Peyer's patch (tissue), 4 donors: Measurements from ENCODE around the gene CTDNEP1. TPM values are rescaled to one million over a fixed set of nuclear protein-coding genes. Genes with fewer than 3 reads are reported as not detected.
A peak's percentile ranks its signal among the peaks of the same experiment; 100 is the strongest.

Source experiments
- DNase-seq, 3 donors: peaks; one replicate each; pipeline ENCODE4 v3.0.0-alpha.2; 2017 to 2019
- H3K27ac ChIP-seq, 4 donors: fragments of 200-600 bp; sonication (generic); one replicate each; pipeline ENCODE4 v1.5.1; 2016 to 2019
- H3K27me3 ChIP-seq, 2 donors: fragments of 200-600 bp; sonication (generic); one replicate each; pipeline ENCODE4 v1.5.1; 2019
- H3K36me3 ChIP-seq, 3 donors: fragments of 200-600 bp; sonication (generic); one replicate each; pipeline ENCODE4 v1.5.1; 2016 to 2019
- H3K4me1 ChIP-seq, 4 donors: fragments of 200-600 bp; sonication (generic); one replicate each; pipeline ENCODE4 v1.5.1; 2016 to 2019
- H3K4me3 ChIP-seq, 4 donors: fragments of 200-600 bp; sonication (generic); 1 replicate in 3 of 4; 2 replicates in 1 of 4; pipeline ENCODE4 v1.5.1; 2016 to 2019; ENCODE audit warnings: mild to moderate bottlenecking in 1 of 4
- H3K9me3 ChIP-seq, 4 donors: fragments of 200-600 bp; sonication (generic); one replicate each; pipeline ENCODE4 v1.5.1; 2016 to 2019; ENCODE audit warnings: mild to moderate bottlenecking in 1 of 4
- CTCF ChIP-seq, 6 experiments: fragments of 450-650 bp in 4 of 6; fragments of 200-600 bp in 2 of 6; sonication (generic) in 1 of 6; IDR thresholded peaks; one replicate each; pipeline ENCODE4 v1.5.1; 2017 to 2019; ENCODE audit warnings: antibody characterized with exemption in 6 of 6, mild to moderate bottlenecking in 3 of 6, moderate library complexity in 1 of 6
- POLR2A ChIP-seq, 2 donors: fragments of 450-650 bp; IDR thresholded peaks; one replicate each; pipeline ENCODE4 v1.5.1; 2017; ENCODE audit warnings: antibody characterized with exemption in 2 of 2, mild to moderate bottlenecking in 2 of 2, moderate library complexity in 2 of 2
- total RNA-seq, 4 donors: library from RNA; depleted of rRNA; stranded (reverse); fragments of >200 nt; gene quantifications; one replicate each; pipeline ENCODE4 v1.1.0, GENCODE V29; 2016

CTDNEP1 gene
- total RNA-seq, 4 donors from 2014 or later = 55.3 to 86.9 (median 76.4) TPM

DNA sequence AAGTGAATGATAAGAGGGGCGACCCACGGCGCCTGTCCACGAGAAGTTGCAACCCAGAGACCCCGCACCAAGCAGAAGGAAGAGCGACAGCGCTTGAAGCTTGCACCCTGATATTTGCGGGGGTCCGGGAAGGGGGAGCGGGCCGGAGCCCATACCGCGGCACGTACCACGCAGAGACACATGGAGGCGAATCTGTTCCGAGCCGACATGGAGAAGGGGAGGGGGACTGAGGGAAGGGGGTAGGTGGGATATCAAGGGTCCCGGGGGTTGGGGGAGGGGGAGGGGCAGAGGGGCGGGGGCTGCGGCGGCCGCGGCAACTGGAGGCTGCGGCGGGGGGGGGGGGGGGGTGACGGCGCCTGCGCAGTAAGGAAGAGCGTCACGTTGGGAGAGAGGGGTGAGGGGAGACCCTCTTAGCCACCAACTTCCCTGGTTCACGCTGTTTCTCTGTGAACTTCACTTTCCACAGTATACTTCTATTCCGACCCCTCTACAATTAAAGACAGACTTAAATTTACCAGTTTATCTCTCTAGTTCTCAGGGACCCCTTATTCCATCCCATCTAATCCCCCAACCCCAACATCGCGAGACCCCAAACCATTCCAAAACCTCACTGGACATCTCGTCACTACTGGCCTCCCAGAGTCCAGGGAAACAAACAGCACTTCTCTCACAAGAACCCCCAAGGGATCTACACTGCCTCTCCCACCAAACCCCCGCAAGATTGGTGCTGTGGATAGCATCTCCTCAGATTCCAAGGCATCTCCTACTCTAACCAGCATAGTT, 39.9 kb downstream of the CTDNEP1 start:
- DNase-seq = no peak
- no peak overlapping the region for H3K4me3 ChIP-seq
- no peak for TF ChIP-seq POLR2A (IDR thresholded peaks at IDR 0.05)
- no peak for TF ChIP-seq CTCF (IDR thresholded peaks at IDR 0.05)
- peaks cover 0 to 27% (median 0%) of the 10 kb centered on the region in 4 donors for H3K4me1 ChIP-seq
- no peaks in the 10 kb centered on the region for H3K36me3 ChIP-seq
- no peak overlapping the region for H3K27ac ChIP-seq
- H3K27me3 ChIP-seq = no peaks in the 10 kb centered on the region
- no peaks in the 10 kb centered on the region for H3K9me3 ChIP-seq

- DNase-seq = no peak
- Histone ChIP-seq H3K4me1 (peaks cover 0 to 8% (median 1%) of the 10 kb centered on the region in 4 donors), H3K27me3 (no peaks in the 10 kb centered on the region), H3K27ac (no peak overlapping the region), H3K4me3 (no peak overlapping the region), H3K9me3 (no peaks in the 10 kb centered on the region), H3K36me3 (no peaks in the 10 kb centered on the region)
- TF ChIP-seq CTCF (IDR thresholded peaks at IDR 0.05) (no peak), POLR2A (IDR thresholded peaks at IDR 0.05) (no peak)
Measured at GRCh38 chr17:7208754-7209460, 42.6 kb downstream of the CTDNEP1 start.

GRCh38 chr17:7208027-7208571, 43.4 kb downstream of the CTDNEP1 start:
- H3K27me3 ChIP-seq = no peaks in the 10 kb centered on the region
- DNase-seq = no peak

DNA sequence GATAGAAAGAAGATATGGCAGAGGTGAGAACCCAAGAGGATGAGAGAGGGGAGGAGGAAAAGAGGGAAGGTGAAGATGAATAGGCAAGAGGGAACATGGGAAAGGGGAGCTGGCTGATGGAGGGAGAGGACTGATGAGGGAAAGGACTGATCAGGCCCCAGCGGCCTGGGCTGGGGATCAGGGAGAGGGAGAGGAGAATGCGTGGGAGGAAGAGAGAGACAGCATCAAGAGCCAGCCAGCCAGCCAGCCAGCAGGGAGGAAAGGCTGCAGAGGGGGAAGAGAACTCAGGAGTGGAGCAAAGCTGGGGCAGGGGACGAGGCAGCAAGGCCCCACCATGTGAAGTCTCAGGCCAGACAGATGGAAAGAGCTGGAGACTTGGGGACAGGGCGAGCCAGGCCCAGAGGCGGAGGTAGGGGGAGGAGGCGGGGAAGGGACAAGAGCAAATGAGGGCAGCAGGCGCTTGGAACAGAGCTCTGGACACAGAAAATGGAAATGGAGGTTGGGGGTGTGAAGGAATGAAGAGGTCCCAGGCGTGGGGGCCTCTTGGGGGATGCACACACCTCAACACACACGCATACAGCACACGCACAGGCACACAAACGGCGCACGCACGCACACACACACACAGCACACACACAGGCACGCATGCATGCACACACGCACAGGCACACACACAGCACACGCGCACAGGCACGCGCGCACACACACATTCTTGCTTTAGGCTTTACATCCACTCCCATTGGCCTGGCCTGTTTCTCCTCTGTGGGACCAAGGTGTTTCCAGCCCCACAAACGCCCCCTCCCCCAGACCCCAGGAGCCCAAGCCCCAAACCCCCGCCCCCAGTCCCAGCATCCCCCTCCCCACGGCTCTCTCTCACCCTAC, 44.2 kb downstream of the CTDNEP1 start:
- no peak for TF ChIP-seq POLR2A (IDR thresholded peaks at IDR 0.05)
- no peak for TF ChIP-seq CTCF (IDR thresholded peaks at IDR 0.05)
- Histone ChIP-seq H3K27me3 (no peaks in the 10 kb centered on the region), H3K27ac (no peak overlapping the region), H3K4me1 (peaks cover 0 to 6% (median 1%) of the 10 kb centered on the region in 4 donors), H3K4me3 (no peak overlapping the region), H3K36me3 (peaks cover 0 to 8% (median 0%) of the 10 kb centered on the region in 3 donors), H3K9me3 (no peaks in the 10 kb centered on the region)
- DNase-seq = peak in 1 of 3 donors; percentile 28

More at GRCh38 chr17:7208027-7208571, 43.4 kb downstream of the CTDNEP1 start:
- Histone ChIP-seq H3K9me3 (no peaks in the 10 kb centered on the region), H3K4me1 (peaks cover 0 to 6% (median 1%) of the 10 kb centered on the region in 4 donors), H3K27ac (no peak overlapping the region), H3K4me3 (no peak overlapping the region), H3K36me3 (peaks cover 0 to under 1% (median 0%) of the 10 kb centered on the region in 3 donors)
- no peak for TF ChIP-seq POLR2A (IDR thresholded peaks at IDR 0.05)
- no peak for TF ChIP-seq CTCF (IDR thresholded peaks at IDR 0.05)

DNA sequence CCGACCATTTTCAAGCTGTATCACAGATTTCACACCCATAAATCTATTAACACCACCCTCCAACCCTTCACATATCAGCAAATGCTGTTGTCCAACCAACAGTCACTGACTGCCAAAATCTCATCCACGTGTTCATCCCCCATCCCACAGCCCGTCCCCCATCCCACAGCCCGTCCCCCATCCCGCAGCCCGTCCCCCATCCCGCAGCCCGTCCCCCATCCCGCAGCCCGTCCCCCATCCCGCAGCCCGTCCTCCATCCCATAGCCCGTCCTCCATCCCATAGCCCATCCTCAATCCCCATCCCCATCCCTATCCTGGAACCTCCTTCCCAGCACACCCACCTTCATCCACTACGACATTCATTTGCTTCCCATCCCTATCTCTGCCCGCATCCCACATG, 46.0 kb downstream of the CTDNEP1 start:
- peaks cover 0 to 6% (median 1%) of the 10 kb centered on the region in 4 donors for H3K4me1 ChIP-seq
- H3K27ac ChIP-seq = peak overlapping the region; percentile 15 to 72 (median 58)
- H3K27me3 ChIP-seq = no peaks in the 10 kb centered on the region
- peak overlapping the region; percentile 32 to 52 (median 50) for H3K4me3 ChIP-seq
- DNase-seq = no peak
- H3K36me3 ChIP-seq = peaks cover 0 to 10% (median 0%) of the 10 kb centered on the region in 3 donors
- H3K9me3 ChIP-seq = no peaks in the 10 kb centered on the region
- no peak for TF ChIP-seq POLR2A (IDR thresholded peaks at IDR 0.05)
- no peak for TF ChIP-seq CTCF (IDR thresholded peaks at IDR 0.05)
